ENCODE data around the gene BCKDK.
A peak's percentile ranks its signal among the peaks of the same experiment; 100 is the strongest.

BCKDK gene

DNA sequence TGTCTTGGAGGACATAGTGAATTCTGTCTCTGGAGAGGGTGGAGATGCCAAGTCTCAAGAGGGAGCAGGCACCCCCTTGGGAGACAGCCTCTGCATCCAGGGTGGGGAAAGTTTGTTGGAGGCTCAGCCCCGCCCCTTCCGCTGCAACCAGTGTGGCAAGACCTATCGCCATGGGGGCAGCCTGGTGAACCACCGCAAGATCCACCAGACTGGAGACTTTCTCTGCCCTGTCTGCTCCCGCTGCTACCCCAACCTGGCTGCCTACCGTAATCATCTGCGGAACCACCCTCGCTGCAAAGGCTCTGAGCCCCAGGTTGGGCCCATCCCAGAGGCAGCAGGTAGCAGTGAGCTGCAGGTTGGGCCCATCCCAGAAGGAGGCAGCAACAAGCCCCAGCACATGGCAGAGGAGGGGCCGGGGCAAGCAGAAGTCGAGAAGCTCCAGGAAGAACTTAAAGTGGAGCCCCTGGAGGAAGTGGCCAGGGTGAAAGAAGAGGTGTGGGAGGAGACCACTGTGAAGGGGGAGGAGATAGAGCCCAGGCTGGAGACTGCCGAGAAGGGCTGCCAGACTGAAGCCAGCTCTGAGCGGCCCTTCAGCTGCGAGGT is 28.7 kb upstream of the BCKDK start:
- H3K4me3 ChIP-seq (replicated peaks; ENCODE audit: insufficient read depth, low read length), result peak overlapping the region; percentile 24
- peak; percentile 52 for TF ChIP-seq GABPA (IDR thresholded peaks at IDR 0.05; ENCODE audit: low read depth)
- TF ChIP-seq, protein P1, sequence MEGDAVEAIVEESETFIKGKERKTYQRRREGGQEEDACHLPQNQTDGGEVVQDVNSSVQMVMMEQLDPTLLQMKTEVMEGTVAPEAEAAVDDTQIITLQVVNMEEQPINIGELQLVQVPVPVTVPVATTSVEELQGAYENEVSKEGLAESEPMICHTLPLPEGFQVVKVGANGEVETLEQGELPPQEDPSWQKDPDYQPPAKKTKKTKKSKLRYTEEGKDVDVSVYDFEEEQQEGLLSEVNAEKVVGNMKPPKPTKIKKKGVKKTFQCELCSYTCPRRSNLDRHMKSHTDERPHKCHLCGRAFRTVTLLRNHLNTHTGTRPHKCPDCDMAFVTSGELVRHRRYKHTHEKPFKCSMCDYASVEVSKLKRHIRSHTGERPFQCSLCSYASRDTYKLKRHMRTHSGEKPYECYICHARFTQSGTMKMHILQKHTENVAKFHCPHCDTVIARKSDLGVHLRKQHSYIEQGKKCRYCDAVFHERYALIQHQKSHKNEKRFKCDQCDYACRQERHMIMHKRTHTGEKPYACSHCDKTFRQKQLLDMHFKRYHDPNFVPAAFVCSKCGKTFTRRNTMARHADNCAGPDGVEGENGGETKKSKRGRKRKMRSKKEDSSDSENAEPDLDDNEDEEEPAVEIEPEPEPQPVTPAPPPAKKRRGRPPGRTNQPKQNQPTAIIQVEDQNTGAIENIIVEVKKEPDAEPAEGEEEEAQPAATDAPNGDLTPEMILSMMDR (IDR thresholded peaks at IDR 0.05; ENCODE audit: insufficient read depth, low read length), result peak; percentile 20
- TF ChIP-seq, protein P2, sequence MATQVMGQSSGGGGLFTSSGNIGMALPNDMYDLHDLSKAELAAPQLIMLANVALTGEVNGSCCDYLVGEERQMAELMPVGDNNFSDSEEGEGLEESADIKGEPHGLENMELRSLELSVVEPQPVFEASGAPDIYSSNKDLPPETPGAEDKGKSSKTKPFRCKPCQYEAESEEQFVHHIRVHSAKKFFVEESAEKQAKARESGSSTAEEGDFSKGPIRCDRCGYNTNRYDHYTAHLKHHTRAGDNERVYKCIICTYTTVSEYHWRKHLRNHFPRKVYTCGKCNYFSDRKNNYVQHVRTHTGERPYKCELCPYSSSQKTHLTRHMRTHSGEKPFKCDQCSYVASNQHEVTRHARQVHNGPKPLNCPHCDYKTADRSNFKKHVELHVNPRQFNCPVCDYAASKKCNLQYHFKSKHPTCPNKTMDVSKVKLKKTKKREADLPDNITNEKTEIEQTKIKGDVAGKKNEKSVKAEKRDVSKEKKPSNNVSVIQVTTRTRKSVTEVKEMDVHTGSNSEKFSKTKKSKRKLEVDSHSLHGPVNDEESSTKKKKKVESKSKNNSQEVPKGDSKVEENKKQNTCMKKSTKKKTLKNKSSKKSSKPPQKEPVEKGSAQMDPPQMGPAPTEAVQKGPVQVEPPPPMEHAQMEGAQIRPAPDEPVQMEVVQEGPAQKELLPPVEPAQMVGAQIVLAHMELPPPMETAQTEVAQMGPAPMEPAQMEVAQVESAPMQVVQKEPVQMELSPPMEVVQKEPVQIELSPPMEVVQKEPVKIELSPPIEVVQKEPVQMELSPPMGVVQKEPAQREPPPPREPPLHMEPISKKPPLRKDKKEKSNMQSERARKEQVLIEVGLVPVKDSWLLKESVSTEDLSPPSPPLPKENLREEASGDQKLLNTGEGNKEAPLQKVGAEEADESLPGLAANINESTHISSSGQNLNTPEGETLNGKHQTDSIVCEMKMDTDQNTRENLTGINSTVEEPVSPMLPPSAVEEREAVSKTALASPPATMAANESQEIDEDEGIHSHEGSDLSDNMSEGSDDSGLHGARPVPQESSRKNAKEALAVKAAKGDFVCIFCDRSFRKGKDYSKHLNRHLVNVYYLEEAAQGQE (IDR thresholded peaks at IDR 0.05; ENCODE audit: insufficient replicate concordance, low read depth), result no peak
- TF ChIP-seq POLR2AphosphoS5 (IDR thresholded peaks at IDR 0.05; ENCODE audit: low read depth), result peak; percentile 36; the same call in 1 of the 2 replicates
- peak; percentile 84 for TF ChIP-seq SPI1 (IDR thresholded peaks at IDR 0.05; ENCODE audit: borderline replicate concordance, low read depth)
- H3K27ac ChIP-seq (replicated peaks), result peak overlapping the region; percentile 72
- peak; percentile 78 to 94 for DNase-seq (ENCODE audit: low read depth in 1 of 2, low spot score in 1 of 2)
- H3K27me3 ChIP-seq (ENCODE audit: insufficient read depth, poor library complexity, severe bottlenecking), result no peaks in the 10 kb centered on the region

DNA sequence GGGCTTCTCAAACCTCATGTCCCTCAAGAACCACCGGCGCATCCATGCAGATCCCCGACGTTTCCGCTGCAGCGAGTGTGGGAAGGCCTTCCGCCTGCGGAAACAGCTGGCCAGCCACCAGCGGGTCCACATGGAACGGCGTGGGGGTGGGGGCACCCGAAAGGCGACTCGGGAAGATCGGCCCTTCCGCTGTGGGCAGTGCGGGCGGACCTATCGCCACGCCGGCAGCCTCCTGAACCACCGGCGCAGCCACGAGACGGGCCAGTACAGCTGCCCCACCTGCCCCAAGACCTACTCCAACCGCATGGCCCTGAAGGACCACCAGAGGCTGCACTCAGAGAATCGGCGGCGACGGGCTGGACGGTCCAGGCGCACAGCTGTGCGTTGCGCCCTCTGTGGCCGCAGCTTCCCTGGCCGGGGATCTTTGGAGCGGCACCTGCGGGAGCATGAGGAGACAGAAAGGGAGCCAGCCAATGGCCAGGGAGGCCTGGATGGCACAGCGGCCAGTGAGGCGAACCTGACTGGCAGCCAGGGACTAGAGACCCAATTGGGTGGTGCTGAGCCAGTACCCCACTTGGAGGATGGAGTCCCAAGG is 28.1 kb upstream of the BCKDK start:
- H3K27me3 ChIP-seq (ENCODE audit: insufficient read depth, poor library complexity, severe bottlenecking), result no peaks in the 10 kb centered on the region
- no peak for DNase-seq (ENCODE audit: low read depth in 1 of 2, low spot score in 1 of 2)

DNA sequence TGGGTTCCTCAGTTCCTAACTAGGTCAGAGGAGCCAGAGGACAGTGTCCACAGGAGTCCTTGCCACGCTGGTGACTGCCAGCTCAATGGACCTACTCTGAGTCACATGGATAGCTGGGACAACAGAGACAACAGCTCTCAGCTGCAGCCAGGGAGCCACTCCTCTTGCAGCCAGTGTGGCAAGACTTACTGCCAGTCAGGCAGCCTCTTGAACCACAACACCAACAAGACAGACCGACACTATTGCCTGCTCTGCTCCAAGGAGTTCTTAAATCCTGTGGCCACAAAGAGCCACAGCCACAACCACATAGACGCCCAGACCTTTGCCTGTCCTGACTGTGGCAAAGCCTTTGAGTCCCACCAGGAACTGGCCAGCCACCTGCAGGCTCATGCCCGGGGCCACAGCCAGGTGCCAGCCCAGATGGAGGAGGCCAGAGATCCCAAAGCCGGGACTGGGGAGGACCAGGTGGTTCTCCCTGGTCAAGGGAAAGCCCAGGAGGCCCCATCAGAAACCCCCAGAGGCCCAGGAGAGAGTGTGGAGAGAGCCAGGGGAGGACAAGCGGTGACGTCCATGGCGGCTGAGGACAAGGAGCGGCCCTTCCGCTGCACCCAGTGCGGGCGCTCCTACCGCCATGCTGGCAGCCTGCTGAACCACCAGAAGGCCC is 27.3 kb upstream of the BCKDK start:
- DNase-seq (ENCODE audit: low read depth in 1 of 2, low spot score in 1 of 2), result peak in 1 of 2 experiments; percentile 61
- Histone ChIP-seq H3K4me3 (replicated peaks; ENCODE audit: insufficient read depth, low read length) (no peak overlapping the region), H3K27ac (replicated peaks) (peak overlapping the region; percentile 72; the same call in 1 of the 2 replicates), H3K27me3 (ENCODE audit: insufficient read depth, poor library complexity, severe bottlenecking) (no peaks in the 10 kb centered on the region)
- TF ChIP-seq POLR2AphosphoS5 (IDR thresholded peaks at IDR 0.05; ENCODE audit: low read depth) (peak; percentile 48; the same call in 1 of the 2 replicates), GABPA (IDR thresholded peaks at IDR 0.05; ENCODE audit: low read depth) (no peak)

More for the DNA sequence above, 28.1 kb upstream of the BCKDK start:
- Histone ChIP-seq H3K4me3 (replicated peaks; ENCODE audit: insufficient read depth, low read length) (peak overlapping the region; percentile 22), H3K27ac (replicated peaks) (peak overlapping the region; percentile 72)
- TF ChIP-seq GABPA (IDR thresholded peaks at IDR 0.05; ENCODE audit: low read depth), result no peak
- TF ChIP-seq, protein P2 (IDR thresholded peaks at IDR 0.05; ENCODE audit: insufficient replicate concordance, low read depth), result no peak
- TF ChIP-seq, protein P1 (IDR thresholded peaks at IDR 0.05; ENCODE audit: insufficient read depth, low read length), result no peak
- TF ChIP-seq POLR2AphosphoS5 (IDR thresholded peaks at IDR 0.05; ENCODE audit: low read depth), result peak; percentile 51; the same call in 1 of the 2 replicates
- no peak for TF ChIP-seq SPI1 (IDR thresholded peaks at IDR 0.05; ENCODE audit: borderline replicate concordance, low read depth)

Data from HL-60 (cell line).